Activated CD8-positive, alpha-beta memory T cell treated with anti-CD3 and anti-CD28 coated beads for 36 hours (primary cell): ENCODE measurements around the gene NEK1. TPM values are rescaled to one million over a fixed set of nuclear protein-coding genes. Genes with fewer than 3 reads are reported as not detected.
"Not testable (repeated sequence)": the region's sequence is repeated elsewhere in the genome, so short reads cannot be mapped to it uniquely, and the experiment has no call there.

Source experiments
- CTCF ChIA-PET: fragments of 350-600 bp; sonication (Branson Sonifier 250); formaldehyde crosslinking; loops from one replicate; lab custom pipeline; 2021; ENCODE audit warnings: antibody characterized with exemption; lab: Charles Lee
- POLR2A ChIA-PET: fragments of 350-600 bp; sonication (Branson Sonifier 250); formaldehyde crosslinking; loops from one replicate; lab custom pipeline; 2021; ENCODE audit warnings: antibody characterized with exemption; lab: Charles Lee
- total RNA-seq, 2 experiments: library from RNA; stranded (reverse); gene quantifications; one replicate each; pipeline ENCODE4 v1.2.3, GENCODE V29; 2021

NEK1 gene
- total RNA-seq, 2 experiments from 2014 or later: 10.9 to 11.4 TPM

GRCh38 chr4:169452644-169453043 lies 159.7 kb downstream of the NEK1 start:
- POLR2A ChIA-PET, CTCF ChIA-PET: not testable (repeated sequence)

- CTCF ChIA-PET, POLR2A ChIA-PET: not testable (repeated sequence)
Measured at GRCh38 chr4:169448935-169449334, 163.4 kb downstream of the NEK1 start.

GRCh38 chr4:169446824-169447223 lies 165.6 kb downstream of the NEK1 start:
- POLR2A ChIA-PET: no interaction called here

GRCh38 chr4:169443748-169444147 lies 168.6 kb downstream of the NEK1 start:
- CTCF ChIA-PET: no interaction called here
- POLR2A ChIA-PET: no interaction called here

More at GRCh38 chr4:169446824-169447223, 165.6 kb downstream of the NEK1 start:
- CTCF ChIA-PET: no interaction called here

- POLR2A ChIA-PET: no interaction called here
Measured at GRCh38 chr4:169440446-169440845, 171.9 kb downstream of the NEK1 start.

GRCh38 chr4:169439244-169439643 lies 173.1 kb downstream of the NEK1 start:
- CTCF ChIA-PET: no interaction called here
- POLR2A ChIA-PET: no interaction called here

More at GRCh38 chr4:169440446-169440845, 171.9 kb downstream of the NEK1 start:
- CTCF ChIA-PET: no interaction called here

- CTCF ChIA-PET: no interaction called here
Measured at GRCh38 chr4:169438057-169438480, 174.3 kb downstream of the NEK1 start.

GRCh38 chr4:169437299-169438047 lies 174.9 kb downstream of the NEK1 start:
- ChIA-PET CTCF (no interaction called here), POLR2A (no interaction called here)

More at GRCh38 chr4:169438057-169438480, 174.3 kb downstream of the NEK1 start:
- POLR2A ChIA-PET: no interaction called here

GRCh38 chr4:169436734-169437133 lies 175.6 kb downstream of the NEK1 start:
- CTCF ChIA-PET: no interaction called here
- POLR2A ChIA-PET: no interaction called here

GRCh38 chr4:169428376-169428775 lies 184.0 kb downstream of the NEK1 start:
- CTCF ChIA-PET: no interaction called here
- POLR2A ChIA-PET: no interaction called here

GRCh38 chr4:169427727-169428126 lies 184.7 kb downstream of the NEK1 start:
- POLR2A ChIA-PET, CTCF ChIA-PET: not testable (repeated sequence)

- ChIA-PET POLR2A (no interaction called here), CTCF (no interaction called here)
Measured at GRCh38 chr4:169420291-169420690, 192.1 kb downstream of the NEK1 start.

- ChIA-PET POLR2A (no interaction called here), CTCF (no interaction called here)
Measured at GRCh38 chr4:169418846-169419245, 193.5 kb downstream of the NEK1 start.

GRCh38 chr4:169417629-169418282 lies 194.6 kb downstream of the NEK1 start:
- ChIA-PET POLR2A (no interaction called here), CTCF (no interaction called here)

GRCh38 chr4:169416997-169417396 lies 195.4 kb downstream of the NEK1 start:
- ChIA-PET CTCF (no interaction called here), POLR2A (no interaction called here)

- POLR2A ChIA-PET: no interaction called here
- CTCF ChIA-PET: no interaction called here
Measured at GRCh38 chr4:169416461-169416860, 195.9 kb downstream of the NEK1 start.

- ChIA-PET CTCF (no interaction called here), POLR2A (no interaction called here)
Measured at GRCh38 chr4:169414913-169415312, 197.5 kb downstream of the NEK1 start.

- ChIA-PET POLR2A (no interaction called here), CTCF (no interaction called here)
Measured at GRCh38 chr4:169412046-169412445, 200.3 kb downstream of the NEK1 start.

GRCh38 chr4:169410839-169411770 lies 201.3 kb downstream of the NEK1 start:
- ChIA-PET POLR2A (no interaction called here), CTCF (no interaction called here)
